ENCODE measurements around the gene ARMC9.
"Not testable (repeated sequence)": the region's sequence is repeated elsewhere in the genome, so short reads cannot be mapped to it uniquely, and the experiment has no call there.

Gene ARMC9

DNA sequence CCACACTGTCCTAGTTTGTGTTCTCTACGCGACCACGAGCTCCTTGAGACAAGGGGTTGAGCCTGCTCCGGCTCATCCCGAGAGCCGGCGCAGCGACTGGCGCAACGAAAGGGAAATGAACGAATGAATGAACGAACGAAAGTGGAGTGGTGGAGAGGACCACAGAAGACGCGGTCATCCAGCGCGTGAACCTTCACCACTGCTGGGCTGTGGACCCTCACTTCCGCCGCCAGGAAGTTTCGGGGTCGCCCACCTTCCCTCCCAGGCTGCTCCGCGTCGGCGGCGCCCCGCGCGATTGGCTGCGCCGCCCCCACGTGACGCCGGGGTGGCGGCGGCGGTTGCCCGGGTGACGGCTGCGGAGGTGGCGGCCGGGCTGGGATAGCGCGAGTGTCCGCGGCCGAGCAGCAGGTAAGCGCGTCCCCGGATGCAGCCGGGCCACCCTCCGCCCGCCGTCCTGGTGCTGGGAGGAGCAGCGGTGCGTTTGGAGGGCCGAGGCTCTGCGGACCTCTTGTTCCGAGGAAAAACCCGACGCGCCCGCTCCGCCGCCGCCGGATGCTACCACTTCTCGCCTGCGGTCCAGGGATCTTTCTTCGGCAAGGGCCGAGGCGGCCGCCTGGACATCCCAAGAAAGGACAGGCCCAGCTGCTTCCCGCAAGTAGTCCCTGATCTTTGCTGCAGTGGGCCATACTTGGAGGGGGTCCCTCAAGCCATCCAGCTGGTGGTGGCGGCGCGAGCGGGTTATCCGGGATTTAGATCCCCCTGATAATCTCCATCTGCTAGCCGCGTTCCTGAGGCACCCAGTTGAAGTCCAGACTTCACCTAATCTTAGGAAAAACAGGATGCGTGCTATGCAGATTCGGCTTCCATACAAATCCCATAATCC, at the start of gene ARMC9:
Gene ARMC9 (plus strand): TSS at position 341 of the 883 bp plus-strand sequence. CDS start 7,608 bp downstream, outside the sequence.
- DNase-seq: peak; percentile 33

DNA sequence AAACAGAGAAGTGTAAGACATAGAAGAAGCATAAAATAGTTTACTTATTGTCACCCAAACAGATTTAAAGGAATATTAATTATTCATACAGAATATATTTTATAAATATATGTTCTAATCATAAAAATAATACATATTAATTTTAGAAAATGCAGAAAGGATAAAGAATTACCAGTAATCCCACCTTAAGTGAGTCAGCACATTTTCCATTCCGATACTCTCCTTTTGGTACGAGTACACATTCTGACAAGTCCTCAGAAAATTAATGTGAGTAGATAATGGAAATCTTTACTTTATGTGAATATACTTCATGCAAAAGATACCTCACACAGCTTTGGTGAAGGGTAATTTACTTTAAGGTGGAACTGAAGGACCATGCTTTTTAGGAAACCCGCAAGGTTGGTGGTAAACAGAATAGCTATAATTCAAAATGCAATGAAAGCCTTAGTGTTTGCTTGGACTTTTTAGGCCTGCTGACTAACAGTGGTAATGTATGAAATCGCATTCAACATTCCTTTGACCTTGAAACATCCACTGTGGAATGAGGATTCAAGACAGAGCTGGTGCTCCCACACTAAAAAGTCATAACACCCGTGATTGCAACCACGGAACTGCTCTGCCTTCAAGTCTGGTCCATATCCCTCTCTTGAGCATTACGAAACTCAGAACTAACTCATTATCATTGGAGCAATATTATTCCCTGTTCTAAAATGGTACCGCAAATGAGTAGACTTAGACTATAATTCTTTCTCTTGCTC, 45.5 kb upstream of the ARMC9 start:
- DNase-seq: no peak

- DNase-seq: no peak
Measured at GRCh38 chr2:231159306-231159705, 39.1 kb upstream of the ARMC9 start.

DNA sequence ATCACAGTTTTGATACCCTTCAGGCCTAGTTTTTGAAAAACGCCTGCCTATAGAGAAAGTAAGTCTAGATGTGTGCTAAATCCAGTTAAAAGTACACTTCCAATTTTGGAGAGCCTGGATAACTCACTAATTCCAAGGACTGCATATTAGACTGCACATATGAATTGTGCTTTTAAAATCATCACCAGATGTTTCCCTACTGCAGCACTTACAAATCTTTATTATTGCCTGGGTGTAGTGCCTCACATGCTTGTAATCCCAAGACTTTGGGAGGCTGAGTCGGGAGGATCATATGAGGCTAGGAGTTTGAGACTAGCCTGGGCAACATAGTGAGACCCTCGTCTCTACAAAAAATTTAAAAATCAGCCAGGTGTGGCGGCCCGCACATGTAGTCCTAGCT, 37.7 kb upstream of the ARMC9 start:
- DNase-seq: no peak

GRCh38 chr2:231161252-231161839, 37.1 kb upstream of the ARMC9 start:
- DNase-seq: no peak

DNA sequence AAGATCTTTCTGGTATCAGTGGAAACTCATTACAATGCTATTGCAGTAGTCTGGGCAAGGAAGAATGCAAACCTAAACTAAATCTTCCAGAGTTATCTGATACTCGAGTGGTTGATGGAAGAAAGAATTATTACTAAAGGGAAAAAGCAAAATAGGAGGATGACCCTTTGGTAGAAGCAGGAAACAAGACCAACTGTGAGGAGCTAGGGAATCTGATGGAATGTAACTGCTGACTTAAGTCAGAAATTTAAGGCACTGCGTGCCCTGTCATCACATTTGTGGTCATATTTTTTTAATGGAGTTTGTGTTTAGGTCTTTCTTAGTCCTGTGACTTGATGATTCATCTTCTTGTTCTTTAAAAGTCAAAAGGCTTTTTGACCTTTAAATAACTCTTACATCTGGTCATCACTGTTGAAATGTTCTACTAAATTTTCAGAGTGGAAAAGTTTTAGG, 36.5 kb upstream of the ARMC9 start:
- DNase-seq: no peak

DNA sequence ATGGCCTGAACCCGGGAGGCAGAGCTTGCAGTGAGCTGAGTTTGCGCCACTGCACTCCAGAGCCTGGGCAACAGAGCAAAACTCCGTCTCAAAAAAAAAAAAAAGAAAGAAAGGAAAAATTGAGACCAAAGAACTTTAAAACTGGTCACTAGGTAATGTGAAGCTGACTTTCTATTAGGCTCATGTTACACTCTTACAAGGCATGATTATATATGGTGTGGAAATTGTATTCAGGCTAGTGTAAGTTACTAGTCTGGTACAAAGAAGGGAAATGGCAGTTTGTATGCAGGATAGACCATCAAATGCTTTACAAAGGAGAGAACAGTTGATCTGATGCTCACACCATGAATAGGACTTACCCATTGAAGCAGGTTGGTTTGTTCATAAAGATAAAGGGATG, 35.4 kb upstream of the ARMC9 start:
- no peak for DNase-seq

- DNase-seq: no peak
Measured at GRCh38 chr2:231163414-231164095, 34.9 kb upstream of the ARMC9 start.

- no peak for DNase-seq
Measured at GRCh38 chr2:231167745-231168459, 30.5 kb upstream of the ARMC9 start.

GRCh38 chr2:231168460-231169139, 29.8 kb upstream of the ARMC9 start:
- DNase-seq: no peak

- no peak for DNase-seq
Measured at GRCh38 chr2:231169488-231169887, 28.9 kb upstream of the ARMC9 start.

DNA sequence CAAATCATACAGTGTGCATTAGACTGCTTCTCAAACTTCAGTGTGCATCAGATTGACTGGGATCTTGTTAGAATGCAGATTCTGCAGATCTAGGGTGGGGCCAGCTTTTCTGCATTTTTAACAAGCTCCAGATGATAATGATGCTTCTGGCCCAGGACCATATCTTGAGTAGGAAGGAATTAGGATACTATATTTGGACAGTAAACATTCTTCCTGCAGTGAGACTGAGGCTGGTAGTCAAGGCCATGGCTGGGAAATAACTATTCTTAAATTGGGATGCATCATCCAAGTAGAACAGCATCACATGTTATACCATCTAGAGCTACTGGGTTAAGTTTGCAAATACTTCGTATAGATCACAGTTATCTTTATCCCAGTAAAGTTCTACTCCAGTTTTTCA, 28.4 kb upstream of the ARMC9 start:
- no peak for DNase-seq

- DNase-seq: no peak
Measured at GRCh38 chr2:231172025-231172424, 26.4 kb upstream of the ARMC9 start.

DNA sequence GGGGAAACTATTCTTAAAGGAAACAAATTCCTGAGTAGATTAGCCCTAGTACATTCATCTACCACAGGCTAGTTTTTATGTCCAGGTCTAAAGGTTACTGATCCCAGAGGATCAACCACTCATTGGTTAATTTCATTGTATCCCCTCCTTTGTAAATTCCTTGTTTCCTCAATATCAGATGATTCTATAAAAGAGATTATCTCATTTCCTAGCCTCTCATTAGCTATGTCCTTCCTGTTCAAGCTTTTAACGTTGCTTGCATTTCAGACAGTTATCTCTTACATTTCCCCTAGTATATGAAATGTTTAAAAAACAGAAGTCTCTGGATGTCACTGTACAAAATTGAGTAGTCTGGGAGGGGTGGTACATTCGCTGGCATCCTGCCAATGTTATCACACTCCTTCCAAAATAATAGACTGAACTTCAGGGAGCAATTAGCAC, 24.2 kb upstream of the ARMC9 start:
- DNase-seq: no peak

DNA sequence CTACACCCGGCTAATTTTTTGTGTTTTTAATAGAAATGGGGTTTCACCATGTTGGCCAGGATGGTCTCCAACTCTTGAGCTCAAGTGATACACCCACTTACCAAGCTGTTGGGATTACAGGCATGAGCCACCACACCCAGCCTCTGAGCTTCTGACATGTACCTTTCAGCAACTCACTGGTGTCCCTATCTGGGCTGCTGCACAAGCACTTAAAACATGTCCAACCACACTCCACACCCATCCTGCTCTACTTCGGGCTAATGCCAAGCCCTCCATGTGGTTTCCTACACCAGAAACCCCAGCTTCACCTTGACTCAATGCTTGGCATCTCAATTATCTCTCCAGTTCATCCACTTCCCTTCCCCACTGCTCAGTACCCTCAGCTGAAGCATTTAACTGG, 22.4 kb upstream of the ARMC9 start:
- DNase-seq: no peak

GRCh38 chr2:231177156-231178025, 21.0 kb upstream of the ARMC9 start:
- no peak for DNase-seq

DNA sequence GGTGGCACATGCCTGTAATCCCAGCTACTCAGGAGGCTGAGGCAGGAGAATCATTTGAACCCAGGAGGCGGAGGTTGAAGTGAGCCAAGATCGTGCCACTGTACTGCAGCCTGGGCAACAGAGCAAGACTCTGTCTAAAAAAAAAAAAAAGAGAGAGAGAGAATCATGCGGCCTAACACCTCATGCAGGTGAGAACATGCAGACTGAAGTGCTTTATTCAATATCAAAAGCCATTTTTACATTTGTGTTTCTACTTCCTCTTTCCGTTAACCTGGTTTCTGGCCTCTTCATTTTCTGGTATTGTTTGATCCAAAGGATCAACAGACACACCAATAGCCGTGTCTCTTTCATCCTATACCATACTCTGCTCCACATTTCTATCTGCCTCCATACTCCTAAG, 19.6 kb upstream of the ARMC9 start:
- DNase-seq: not testable (repeated sequence)

DNA sequence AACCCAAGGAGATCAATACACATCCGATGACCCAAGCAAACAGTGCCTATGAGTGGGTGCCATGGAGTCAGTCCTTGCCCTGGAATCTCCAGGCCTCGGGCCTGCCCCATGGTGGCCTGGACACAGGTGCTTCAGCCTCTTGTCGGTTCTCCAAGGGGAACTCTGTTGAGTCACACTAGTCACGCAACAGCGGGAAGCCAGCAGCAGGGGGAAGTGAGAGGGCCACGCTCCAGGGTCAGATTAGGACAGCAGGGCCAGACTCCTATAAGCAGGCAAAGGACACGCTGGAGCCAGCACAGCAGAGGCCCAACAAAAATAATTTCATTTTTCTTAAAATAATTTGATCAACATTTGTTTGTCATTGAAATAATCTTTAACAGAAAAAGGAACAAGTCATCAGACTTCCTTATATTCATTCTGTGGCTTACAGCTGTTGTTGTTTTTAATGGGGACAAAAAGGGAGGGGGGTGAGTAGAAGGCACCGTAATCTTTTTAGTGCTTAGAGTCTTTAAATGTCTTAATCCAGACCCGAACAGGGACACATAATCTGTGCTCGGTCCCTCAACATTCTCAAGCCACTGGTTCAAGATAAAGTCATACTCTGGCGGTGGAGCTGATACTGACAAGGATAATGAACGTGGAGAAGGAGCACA, 16.4 kb upstream of the ARMC9 start:
- DNase-seq: no peak

DNA sequence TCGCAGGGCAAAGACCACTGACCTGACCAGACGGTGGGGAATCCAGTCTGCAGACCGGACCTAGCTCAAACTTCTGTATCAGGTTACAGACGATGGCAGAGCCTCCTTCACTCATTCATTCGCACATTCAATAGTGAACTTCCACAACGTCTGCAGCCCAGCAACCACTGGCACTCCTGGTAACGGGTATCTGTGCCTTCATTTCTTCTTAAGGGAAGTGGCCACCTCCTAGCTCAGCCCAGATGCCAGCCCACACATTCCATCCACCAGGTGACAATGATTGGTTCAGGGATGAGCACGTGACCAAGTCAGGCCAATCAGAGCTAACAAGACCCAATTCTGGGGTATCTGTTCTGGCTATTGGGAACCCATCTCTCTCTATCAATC, 15.9 kb upstream of the ARMC9 start:
- no peak for DNase-seq

GRCh38 chr2:231183851-231184250, 14.6 kb upstream of the ARMC9 start:
- DNase-seq: no peak
